Stimulated activated CD4-positive, alpha-beta T cell treated with anti-CD3 and anti-CD28 coated beads, Interleukin-1b, Interleukin-23, amount 100 ng/mL, for 48 hours (primary cell): ENCODE measurements around the gene GPC1.

Source experiments
- DNase-seq: peaks from one replicate; pipeline ENCODE4 v3.0.0-alpha.2; 2020

GPC1 gene

GRCh38 chr2:240412975-240413812 lies 22.3 kb upstream of the GPC1 start:
- DNase-seq, result no peak

- DNase-seq, result no peak
Measured at GRCh38 chr2:240413813-240414429, 21.5 kb upstream of the GPC1 start.

- DNase-seq, result no peak
Measured at GRCh38 chr2:240416821-240417220, 18.6 kb upstream of the GPC1 start.

DNA sequence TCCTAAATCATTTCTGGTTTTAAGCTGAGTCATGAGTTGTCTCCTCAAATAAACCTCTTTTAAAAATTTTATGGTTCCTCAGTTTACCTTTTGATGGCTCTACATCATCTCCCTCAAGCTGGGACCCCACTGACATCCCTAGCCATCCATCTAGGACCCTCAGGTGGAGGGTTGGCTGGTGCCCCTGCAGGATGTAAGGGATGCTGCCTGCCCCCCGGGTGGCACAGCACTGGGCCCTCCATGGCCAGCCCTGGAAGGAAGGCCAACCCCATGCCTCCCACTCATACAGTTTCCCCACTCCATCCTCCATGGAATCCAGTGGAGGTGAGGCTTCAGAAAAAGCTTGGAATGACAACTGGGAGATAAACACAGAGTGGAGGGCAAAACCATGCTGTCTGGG lies 17.2 kb upstream of the GPC1 start:
- no peak for DNase-seq

- DNase-seq, result no peak
Measured at GRCh38 chr2:240419271-240419670, 16.2 kb upstream of the GPC1 start.

- no peak for DNase-seq
Measured at GRCh38 chr2:240419723-240420122, 15.7 kb upstream of the GPC1 start.

DNA sequence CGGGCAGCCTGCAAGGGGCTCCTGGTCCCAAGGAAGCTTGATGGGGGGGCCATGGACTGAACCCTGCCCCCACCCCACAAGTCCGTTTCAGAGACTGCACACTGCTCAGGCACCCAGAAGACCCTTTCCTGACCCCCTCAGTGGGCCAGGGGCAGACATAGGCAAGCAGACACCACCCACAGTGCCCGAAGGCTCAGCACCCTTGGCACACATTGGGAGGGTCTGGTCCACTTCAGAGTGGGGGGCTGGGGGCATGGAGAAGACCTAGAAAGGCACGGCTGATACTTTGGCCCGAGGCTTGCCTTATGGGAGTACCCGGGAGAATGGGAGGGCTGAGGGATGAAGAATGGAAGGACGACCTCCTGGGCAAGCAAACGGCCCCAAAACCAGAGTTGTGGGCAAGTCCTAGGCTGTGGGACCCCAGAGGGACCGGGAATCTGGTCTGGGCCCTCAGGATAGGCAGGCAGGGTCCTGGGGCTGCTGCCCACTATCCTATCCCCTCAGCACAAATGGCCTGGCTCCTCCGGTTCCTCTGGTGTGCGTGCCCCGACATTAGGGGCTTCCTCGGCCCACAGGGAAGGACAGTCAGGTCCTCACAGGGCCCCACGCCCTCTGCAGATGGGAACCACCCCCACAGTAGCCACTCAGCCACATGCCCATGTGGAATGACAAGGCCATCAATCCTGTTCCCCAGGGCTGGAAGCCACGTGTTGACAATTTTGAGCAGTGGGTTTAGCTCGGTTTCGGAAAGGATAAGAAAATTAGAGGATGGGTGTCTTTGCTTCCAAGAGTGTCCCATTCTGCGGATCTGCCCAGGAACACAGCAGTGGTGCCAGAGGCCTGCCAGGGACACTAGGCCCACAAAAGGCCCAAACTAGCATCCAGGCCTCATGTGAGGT lies 15.0 kb upstream of the GPC1 start:
- DNase-seq, result no peak

- DNase-seq, result no peak
Measured at GRCh38 chr2:240421381-240421780, 14.1 kb upstream of the GPC1 start.

DNA sequence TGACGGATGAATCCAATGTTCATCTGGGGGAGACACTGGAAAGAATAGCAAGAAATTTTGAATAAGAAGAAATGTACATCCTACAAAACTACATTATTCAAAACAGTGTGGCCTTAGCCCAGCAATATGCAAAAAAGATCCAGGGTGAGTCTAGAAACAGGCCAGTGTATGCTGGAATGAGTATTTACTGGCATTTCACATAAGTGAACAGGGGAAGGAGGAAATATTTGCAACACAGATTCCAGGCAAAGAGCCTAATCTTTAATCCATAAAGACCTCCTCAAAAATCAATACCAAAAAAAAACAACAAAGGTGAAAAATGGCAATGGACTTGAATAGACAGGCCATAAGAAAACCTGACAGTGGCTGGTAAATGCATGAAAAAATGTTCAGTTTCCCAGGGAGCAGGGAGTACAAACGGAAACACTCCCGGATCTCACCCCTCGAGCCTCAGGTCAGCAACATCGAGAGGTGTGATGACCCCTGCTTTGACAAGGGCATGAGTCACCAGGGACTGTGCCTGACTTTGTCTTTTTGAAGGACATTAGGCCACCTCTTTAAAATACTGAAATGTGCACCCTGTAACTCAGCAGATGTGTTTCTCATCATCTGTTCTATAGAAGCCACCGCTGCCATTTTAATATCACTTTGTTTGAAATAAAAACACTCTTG lies 12.7 kb upstream of the GPC1 start:
- DNase-seq, result no peak

- no peak for DNase-seq
Measured at GRCh38 chr2:240423788-240424191, 11.7 kb upstream of the GPC1 start.

DNA sequence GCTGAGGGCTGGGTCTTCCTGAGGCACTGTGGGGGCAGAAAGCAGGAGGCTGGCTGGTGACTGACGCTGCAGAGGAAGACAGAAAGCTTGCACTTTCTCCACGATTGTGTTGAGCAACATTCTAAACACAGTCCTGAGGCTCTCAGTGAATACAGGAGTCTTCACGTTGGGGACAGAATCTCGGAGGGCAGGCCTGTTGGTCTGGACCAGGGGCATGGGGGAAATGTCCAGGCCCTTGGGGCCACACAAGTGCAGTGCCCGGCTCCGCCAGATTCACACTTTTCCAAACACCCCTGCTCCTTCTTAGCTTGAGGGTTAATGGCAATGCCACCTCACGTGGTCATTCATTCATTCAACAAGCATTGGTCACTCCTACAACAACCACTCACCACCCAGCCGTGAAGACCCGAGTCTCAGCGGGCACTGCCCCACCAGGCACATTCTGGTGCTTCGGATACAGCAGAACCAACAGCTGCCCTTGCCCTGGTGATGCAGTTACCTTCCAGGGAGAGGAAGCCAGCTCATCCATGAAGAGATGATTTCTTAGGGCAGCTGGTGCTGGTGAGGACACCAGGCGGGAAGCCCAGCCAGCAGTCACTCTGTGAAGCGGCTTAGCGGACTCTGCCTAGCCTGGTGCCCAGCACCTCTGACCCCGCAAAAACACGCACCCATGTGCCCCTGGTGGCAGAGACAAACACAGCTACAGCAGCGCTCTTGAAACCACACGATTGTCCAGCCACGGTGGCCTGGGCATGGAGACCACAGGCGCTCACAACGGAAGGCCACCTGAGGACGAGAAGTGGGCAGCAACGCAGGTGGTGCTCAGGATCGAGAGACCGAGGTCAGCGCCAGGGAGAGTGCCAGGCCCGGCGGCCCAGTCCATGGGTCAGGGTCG lies 10.9 kb upstream of the GPC1 start:
- no peak for DNase-seq

- DNase-seq, result no peak
Measured at GRCh38 chr2:240425236-240425615, 10.2 kb upstream of the GPC1 start.

DNA sequence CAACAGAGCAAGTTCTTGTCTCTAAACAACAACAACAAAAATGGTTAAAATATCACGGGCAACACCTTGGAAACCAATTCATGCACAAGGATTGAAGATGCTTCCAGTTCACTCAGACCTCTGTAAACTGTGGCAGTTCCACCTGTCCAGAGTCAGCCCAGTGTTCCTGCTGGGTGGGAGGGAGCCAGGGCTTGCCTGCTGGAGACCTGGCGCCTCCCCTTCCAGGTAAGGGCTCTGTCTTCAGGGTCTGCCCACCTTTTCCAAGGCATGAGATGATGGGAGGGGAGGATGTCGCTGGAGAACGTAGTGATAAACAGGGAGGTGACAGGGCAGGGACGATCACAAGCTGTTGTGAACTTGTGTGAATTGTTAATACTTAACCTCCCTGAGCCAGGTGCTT lies 9.8 kb upstream of the GPC1 start:
- DNase-seq, result no peak

- peak; percentile 44 for DNase-seq
Measured at GRCh38 chr2:240426845-240427721, 8.4 kb upstream of the GPC1 start.

- DNase-seq, result no peak
Measured at GRCh38 chr2:240427729-240428128, 7.7 kb upstream of the GPC1 start.

DNA sequence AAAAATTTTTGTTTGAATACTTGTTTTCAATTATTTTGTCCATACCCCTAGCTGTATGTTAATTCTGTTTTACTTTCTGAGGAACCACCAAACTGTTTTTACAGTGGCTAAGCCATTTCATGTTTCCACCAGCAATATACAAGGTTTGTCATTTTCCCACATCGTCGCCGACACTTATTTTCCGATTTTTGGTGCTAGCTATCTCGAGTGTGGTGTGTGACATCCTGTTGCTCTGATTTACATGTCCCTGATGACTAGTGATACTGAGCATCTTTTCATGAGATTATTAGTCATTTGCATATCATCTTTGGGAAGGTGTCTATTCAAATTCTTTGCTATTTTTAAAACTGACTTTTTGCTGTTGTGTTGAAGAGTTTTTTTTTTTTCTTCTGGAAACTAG lies 7.2 kb upstream of the GPC1 start:
- DNase-seq, result peak; percentile 39

DNA sequence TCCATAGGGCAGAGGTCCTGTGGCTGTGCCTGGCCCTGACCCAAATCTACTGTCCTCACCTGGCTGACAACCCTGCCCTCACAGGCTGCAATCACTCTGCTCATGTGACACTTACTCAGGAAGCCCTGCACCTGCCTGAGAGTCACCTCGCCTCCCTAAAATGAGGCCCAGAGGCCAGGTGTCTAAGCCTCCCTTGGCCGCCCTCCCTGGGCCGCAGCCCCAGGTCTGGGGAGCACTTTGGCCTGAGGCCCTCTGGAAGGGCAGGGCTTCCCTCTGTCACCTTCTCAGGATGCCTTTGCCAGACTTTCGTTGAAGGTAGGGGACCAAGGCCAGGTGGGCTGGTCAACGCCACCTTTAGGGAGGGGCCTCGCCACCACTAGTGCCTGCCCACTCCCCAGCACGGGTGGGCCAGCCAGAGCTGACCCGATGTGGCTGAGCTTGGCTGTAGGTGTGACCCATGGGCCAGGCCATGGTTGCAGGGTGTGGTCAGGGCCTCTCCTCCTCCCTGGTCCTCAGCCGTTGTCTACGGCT lies 6.1 kb upstream of the GPC1 start:
- DNase-seq, result no peak

- no peak for DNase-seq
Measured at GRCh38 chr2:240429872-240430491, 5.5 kb upstream of the GPC1 start.

- no peak for DNase-seq
Measured at GRCh38 chr2:240430595-240430994, 4.9 kb upstream of the GPC1 start.

DNA sequence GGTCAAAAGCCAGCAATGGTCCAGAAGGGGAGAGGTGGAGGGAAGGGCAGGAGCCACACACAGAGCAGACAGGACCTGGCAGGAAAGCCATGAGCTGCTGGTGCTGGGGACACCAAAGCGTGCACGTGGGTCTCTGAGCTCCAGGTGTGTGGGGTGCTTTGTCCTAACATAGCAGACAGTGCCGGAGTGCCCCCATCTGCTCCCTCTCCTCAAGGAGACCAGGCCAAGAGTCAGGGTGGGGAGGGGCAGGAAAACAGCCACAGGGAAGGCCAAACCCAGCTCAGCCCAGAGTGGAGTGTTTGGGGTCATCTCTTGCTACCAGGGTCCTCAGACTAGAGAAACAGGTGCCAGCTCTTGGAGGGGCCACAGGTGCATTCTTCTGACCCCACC lies 4.2 kb upstream of the GPC1 start:
- DNase-seq, result peak; percentile 0
